HG03378 (cell line): ENCODE data around the gene CSNK2B.

Experiments
- ATAC-seq: cut with Tn5 transposase; IDR thresholded peaks from one replicate; pipeline ENCODE4 v1.9.1; 2021; ENCODE audit warnings: mild to moderate bottlenecking, moderate library complexity; ENCODE audit not compliant: unreplicated experiment

Gene CSNK2B

DNA sequence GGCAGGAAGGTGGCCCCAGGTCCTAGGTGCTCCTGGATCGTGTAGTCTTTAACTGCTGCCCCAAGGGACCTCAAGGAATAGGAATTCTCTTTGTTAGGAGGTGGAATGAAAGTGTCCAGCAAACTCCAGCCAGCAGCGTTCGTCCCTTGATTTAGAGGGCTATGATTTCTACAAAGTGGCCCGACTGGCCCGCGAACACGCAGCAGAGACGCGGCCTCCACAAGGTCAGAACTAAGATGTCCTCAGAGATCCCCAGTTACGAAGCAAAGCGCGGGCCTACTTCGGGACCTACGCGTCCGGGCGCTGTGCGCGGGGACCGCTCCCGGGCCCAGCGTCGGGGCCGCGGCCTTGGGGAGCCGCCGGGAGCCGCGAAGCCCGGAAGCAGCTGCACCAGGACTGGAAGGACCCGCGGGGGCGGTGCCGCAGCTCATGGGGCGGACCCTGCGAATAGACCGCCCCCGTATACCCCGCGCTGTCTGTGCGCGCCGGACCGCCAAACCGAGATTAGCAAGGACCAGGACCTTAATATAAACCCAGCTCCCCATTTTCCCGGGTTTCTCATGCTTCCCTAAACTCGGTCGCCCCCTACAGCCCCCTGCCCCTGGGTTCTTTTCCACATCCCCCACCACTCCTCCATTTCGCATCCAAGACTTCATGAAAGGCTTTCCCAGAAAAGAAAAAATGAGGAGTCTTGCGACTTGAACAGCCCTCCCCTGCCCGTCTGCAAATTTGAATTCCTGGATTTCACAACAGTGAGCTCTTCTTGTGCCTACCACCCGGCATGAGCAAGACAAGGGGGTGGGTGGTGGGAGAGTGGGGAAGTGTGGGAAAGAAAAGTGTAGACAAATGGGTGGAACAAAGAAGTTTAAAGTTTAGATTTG is 5.3 kb upstream of the CSNK2B start, which contains the start of gene C6orf47:
TSS of gene C6orf47 (minus strand) at position 398 of the 881 bp plus-strand sequence. CDS start 831 bp downstream, outside the sequence.
- ATAC-seq = no peak

DNA sequence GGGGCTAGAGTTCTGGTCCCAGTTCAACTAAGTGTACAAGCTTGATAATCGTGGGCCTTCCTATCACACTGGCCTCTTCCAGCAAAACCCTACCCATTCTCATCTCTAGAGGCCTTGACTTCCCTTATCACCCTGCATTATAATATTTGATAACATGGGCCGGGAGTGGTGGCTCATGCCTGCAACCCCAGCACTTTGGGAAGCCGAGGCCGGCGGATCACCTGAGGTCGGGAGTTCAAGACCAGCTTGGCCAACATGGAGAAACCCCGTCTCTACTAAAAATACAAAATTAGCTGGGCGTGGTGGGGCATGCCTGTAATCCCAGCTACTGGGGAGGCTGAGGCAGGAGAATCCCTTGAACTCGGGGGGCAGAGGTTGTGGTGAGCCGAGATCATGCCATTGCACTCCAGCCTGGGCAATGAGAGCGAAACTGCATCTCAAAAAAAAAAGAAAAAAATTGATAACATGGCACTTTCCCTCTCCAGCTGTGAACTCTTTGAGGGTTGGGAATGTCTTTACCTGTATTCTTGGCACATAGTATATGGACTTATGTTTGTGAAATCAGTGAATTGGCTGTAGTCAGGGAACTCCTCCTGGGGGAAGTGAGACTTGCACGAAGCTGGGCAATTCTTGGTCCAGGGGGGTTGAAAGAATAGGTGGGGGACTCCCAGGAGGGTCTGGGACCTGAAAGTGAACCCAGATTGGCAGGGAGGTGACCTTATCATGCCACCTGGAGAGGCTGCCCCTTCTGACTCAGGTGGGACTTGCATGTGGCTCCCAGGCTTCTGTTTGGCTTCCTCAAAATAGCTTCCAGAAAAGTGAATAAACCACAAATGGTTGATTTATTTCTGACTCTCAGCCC is 4.4 kb upstream of the CSNK2B start:
- ATAC-seq = no peak

- no peak for ATAC-seq
Measured at GRCh38 chr6:31662124-31662723, 3.7 kb upstream of the CSNK2B start.

- ATAC-seq = no peak
Measured at GRCh38 chr6:31663126-31663960, 2.5 kb upstream of the CSNK2B start.

DNA sequence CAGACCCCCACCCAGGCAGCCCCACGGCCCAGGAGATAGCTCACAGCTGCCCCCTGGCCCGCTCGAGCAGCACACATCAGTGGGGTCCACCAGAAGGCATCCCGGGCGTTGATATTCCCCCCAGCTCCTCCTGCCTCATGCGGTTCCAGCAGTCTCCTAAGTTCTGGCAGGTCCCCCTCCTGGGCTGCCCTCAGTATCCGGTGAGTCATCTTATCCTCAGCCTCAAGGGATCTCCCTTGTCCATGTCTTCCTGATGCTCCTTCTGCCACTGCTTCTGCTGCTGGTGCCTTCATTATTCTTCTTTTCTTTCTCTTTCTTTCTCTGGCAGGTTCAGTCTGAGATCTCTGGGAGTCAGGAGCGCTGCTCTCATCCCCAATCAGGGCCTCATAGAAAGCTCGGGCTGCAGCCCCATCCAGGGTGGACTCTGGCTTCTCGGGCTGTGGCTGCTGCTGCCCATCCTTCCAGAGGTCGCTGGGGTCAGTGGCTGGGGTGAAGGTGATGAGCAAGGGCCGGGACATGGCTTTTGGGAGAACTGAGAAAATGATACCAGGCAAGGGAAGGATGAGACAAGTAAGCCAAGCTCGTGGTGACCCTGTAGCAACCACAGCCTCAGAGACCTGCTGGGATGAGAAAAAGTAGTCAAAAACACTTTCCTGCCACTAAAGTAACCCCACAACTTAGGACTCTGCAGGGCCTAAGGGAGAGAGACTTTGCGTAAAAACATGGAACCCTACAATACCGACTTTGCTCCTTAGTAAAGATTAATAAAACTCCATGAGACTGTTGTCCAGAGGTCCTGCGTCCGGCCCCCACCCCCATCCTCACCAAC is 1.7 kb upstream of the CSNK2B start:
- ATAC-seq = no peak

DNA sequence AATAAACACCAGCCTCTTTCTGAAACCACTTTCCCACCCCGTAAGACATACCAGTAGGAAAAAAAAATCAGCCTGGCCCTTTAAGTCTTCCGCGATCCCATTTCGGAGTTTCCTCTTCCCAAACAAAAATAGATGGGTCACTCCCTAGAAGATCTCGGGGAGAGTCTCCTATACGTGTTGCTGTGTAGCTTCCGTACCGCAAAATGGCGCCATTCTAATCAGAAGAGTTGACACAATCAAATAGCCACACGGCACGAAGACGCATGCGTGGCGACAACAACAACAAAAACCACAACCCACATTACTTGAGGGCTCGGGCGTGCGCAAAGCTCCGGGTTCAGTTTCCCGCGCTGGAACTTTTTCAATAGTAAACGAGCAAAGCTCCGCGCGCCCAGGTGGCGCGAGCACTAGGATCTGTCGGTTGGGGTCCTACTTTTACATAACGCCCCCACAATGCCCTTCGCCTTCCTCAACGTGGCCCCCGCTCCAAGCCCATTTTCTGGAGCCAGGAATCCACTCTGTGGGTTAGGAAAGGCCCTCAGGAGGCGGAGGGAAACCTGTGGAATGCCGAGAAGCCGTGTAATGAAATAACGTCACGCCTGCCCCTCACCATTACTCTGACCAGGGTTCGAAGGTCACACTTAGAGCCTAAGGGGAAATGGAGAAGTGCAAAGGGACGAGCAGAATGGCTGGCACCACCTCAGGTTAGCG is 935 bp upstream of the CSNK2B start, which contains the start of gene GPANK1:
TSS of gene GPANK1 (minus strand) at position 208 of the 711 bp plus-strand sequence. CDS start 519 bp downstream, outside the sequence.
- peak; percentile 46 for ATAC-seq

DNA sequence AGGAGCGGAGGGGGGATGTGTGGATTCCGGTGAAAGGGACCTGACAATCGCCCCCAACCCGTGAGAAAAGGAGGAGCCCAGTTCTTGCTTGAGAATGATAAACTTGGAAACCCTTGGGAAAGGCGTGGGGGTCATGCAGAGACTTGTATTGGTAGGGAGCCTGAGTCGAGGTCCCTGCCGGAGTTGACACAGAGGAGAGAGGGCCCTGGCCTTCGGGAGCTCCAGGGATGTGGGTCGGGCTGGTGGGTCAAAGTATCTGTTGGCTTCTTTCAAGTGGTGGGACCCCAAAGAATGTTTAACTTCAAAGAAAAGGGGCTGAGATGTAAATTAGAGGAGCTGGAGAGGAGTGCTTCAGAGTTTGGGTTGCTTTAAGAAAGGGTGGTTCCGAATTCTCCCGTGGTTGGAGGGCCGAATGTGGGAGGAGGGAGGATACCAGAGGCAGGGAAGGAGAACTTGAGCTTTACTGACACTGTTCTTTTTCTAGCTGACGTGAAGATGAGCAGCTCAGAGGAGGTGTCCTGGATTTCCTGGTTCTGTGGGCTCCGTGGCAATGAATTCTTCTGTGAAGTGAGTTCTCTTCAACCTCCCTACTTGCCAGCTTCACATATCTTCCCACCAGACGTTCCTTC is 571 bp downstream of the CSNK2B start:
- ATAC-seq = no peak

DNA sequence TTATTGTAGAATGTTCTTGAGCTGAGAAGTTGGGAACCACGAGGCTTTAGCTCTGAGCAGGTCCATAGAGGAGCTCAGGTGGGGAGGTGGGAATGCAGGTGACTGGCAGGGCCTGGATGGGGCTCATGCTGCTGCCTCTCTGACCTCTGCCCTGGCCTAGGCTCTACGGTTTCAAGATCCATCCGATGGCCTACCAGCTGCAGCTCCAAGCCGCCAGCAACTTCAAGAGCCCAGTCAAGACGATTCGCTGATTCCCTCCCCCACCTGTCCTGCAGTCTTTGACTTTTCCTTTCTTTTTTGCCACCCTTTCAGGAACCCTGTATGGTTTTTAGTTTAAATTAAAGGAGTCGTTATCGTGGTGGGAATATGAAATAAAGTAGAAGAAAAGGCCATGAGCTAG is 3.8 kb downstream of the CSNK2B start, which contains the start of gene LY6G5B:
TSS of gene LY6G5B (plus strand) at position 301 of the 400 bp plus-strand sequence. CDS start 975 bp downstream, outside the sequence.
- no peak for ATAC-seq

- no peak for ATAC-seq
Measured at GRCh38 chr6:31676322-31676903, 10.5 kb downstream of the CSNK2B start.

GRCh38 chr6:31676904-31677303 is 11.0 kb downstream of the CSNK2B start:
- ATAC-seq = no peak

GRCh38 chr6:31677955-31678354 is 12.1 kb downstream of the CSNK2B start:
- ATAC-seq = no peak

GRCh38 chr6:31680226-31681134 is 14.6 kb downstream of the CSNK2B start, which contains the start of gene LY6G5C:
TSS of gene LY6G5C (minus strand) at chr6:31681067. CDS start at chr6:31680373, 694 bp downstream.
- no peak for ATAC-seq

DNA sequence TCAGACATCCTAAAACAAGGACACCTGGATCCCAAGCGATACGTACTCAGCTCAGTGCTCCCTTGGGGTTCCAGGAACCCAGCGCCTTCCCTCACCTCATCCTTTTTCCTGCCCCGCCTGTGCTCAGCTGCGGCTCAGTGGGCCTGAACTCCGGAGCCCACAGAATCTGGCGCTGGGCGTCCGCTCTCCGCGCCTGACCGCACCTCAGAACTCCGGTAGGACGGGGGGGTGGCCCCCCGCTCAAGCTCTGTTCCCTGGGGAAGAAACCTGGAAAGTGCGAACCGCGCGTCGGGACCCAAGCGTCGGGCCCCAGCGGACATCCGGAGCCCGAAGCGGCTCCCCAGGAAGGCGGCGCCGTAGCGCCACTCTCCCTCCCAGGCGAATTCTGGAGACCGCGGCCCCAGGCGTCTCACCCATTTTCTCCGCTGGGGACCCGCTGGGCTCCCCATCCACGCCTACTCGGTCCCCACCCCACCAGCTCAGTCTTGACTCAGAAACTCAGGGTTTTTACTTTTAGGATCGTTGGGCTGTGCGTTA is 15.3 kb downstream of the CSNK2B start:
- ATAC-seq = no peak

DNA sequence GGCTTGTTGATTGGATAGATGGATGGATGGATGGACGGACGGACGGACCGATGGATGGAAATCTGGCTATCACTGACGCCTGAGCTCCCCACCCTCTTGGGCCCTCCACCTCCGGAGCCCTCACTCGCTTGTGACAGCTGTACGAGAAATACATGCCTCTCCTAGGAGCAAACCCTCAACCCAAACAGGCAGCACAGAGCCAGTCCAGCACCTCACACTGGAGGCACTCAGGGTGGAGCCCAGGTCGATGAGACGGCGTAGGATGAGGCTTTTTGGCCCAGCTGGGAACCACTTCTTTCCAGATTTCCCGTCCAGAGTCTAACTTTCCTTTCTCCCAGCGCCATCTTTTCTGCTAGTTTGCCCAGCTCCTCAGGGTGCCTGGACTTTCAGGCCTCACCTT is 17.7 kb downstream of the CSNK2B start:
- ATAC-seq = no peak

GRCh38 chr6:31686483-31686882 is 20.6 kb downstream of the CSNK2B start:
- no peak for ATAC-seq

GRCh38 chr6:31687321-31687720 is 21.4 kb downstream of the CSNK2B start:
- no peak for ATAC-seq
